IMR-90 (cell line): ENCODE results near the gene REEP2. TPM values are rescaled to one million over a fixed set of nuclear protein-coding genes. Genes with fewer than 3 reads are reported as not detected.

Source experiments
- CEBPB ChIP-seq: IDR thresholded peaks from 2 replicates; pipeline ENCODE4 v1.6.1; 2012; ENCODE audit warnings: low read depth, low read length, improper control_type of control experiment
- CHD1 ChIP-seq: IDR thresholded peaks from 2 replicates; pipeline ENCODE4 v1.6.1; 2012; ENCODE audit warnings: low read depth, low read length, improper control_type of control experiment
- MXI1 ChIP-seq: IDR thresholded peaks from 2 replicates; pipeline ENCODE4 v1.6.1; 2012; ENCODE audit warnings: low read depth, mild to moderate bottlenecking, low read length, moderate library complexity, borderline replicate concordance
- RFX5 ChIP-seq: IDR thresholded peaks from 2 replicates; pipeline ENCODE4 v1.8.0; 2012; ENCODE audit warnings: low read depth, mild to moderate bottlenecking, low read length, moderate library complexity
- SMC3 ChIP-seq: fragments of 150-350 bp; IDR thresholded peaks from 2 replicates; pipeline ENCODE4 v1.6.1; 2016; ENCODE audit warnings: low read depth, mild to moderate bottlenecking, antibody characterized with exemption, low read length, moderate library complexity
- USF2 ChIP-seq: fragments of 150-350 bp; IDR thresholded peaks from 2 replicates; pipeline ENCODE4 v1.6.1; 2017; ENCODE audit warnings: mild to moderate bottlenecking, antibody characterized with exemption, low read length, low read depth
- polyA plus RNA-seq, 3 experiments: library from polyadenylated mRNA; depleted of rRNA; stranded (reverse); fragments of >200 nt; gene quantifications; 2 replicates each; pipeline ENCODE4 v1.2.3, GENCODE V29; 2012; ENCODE audit warnings: low replicate concordance in 1 of 3
- total RNA-seq: library from RNA; depleted of rRNA; stranded (reverse); fragments of >200 nt; gene quantifications from 2 replicates; pipeline ENCODE4 v1.2.3, GENCODE V29; 2012

The REEP2 gene
- total and polyA plus RNA-seq, 2 of the 4 experiments (the other 2 are of a cell fraction): 12.4 to 17.0 TPM

GRCh38 chr5:138439477-138440158, 761 bp downstream of the REEP2 start (continued):
- TF ChIP-seq USF2 (no peak), CHD1 (no peak), RFX5 (no peak), SMC3 (no peak), MXI1 (no peak), CEBPB (no peak)
